HG02763 (cell line): ENCODE data around the gene FNIP1.
"Not testable (repeated sequence)": the region's sequence is repeated elsewhere in the genome, so short reads cannot be mapped to it uniquely, and the experiment has no call there.

Experiments used
- ATAC-seq: cut with Tn5 transposase; IDR thresholded peaks from one replicate; pipeline ENCODE4 v1.9.1; 2021; ENCODE audit warnings: mild to moderate bottlenecking, moderate library complexity; ENCODE audit not compliant: unreplicated experiment

Gene FNIP1

GRCh38 chr5:131693894-131694293 lies 102.9 kb downstream of the FNIP1 start:
- no peak for ATAC-seq

GRCh38 chr5:131685516-131686171 lies 111.2 kb downstream of the FNIP1 start:
- ATAC-seq = no peak

- no peak for ATAC-seq
These were observed 112.2 kb downstream of the FNIP1 start for GRCh38 chr5:131684595-131684994.

DNA sequence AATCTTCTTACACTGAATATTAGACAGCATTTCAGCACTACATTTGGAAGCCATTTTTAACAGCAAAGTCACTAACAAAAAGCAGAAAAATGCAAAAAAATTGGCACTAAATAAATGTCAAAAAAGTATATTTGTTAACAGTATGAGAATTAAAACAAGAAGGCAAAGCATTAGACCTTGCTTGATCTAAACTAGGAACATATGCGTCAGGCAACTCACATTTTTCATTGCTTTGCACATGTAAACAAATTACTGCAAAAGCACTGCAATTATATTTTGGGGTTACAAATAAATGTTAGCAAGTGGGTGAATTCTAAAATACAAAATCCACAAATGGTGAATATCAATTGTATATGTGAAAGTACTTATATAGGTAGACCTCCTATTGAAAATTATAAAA lies 112.8 kb downstream of the FNIP1 start:
- no peak for ATAC-seq

DNA sequence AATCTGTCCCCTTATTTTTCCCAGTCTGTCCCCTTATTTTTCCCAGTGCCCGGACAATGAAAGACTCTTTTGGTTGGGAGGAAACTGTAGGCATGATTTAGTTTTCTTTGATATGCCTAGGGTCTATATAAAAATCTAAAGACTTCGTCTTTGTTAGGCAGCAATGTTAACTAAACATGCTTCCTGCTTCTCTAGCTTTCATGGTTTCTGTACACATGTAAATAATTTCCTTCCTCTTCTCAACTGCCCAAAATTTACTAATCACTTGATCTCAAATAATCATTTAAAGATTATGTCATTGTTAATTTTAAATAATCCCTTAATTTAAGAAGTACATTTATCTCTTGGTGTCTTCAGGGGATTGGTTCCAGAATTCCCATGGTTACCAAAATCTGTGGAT lies 114.0 kb downstream of the FNIP1 start:
- ATAC-seq = no peak

GRCh38 chr5:131682175-131682574 lies 114.6 kb downstream of the FNIP1 start:
- no peak for ATAC-seq

DNA sequence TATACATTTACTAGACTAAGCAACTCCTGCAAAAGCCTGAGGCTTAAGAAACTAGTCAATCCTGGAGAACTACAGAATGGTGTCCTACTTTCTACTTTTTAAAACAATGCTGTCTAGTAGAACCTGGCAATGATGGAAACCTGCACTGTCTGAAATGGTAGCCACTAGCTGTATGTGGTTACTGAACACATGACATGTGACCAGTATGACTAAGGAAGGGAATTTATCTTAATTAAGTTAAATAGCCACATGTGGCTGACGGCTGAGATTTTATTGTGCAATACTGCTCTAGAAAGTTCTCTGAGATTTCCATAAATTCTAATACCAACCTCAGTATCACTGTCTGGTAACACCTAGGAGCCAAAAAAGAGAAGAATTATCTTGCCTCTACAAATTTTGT lies 116.9 kb downstream of the FNIP1 start:
- no peak for ATAC-seq

GRCh38 chr5:131678273-131678672 lies 118.5 kb downstream of the FNIP1 start:
- ATAC-seq = not testable (repeated sequence)

- no peak for ATAC-seq
These were observed 119.7 kb downstream of the FNIP1 start for GRCh38 chr5:131677115-131677514.

- ATAC-seq = no peak
These were observed 124.0 kb downstream of the FNIP1 start for GRCh38 chr5:131672776-131673175.

DNA sequence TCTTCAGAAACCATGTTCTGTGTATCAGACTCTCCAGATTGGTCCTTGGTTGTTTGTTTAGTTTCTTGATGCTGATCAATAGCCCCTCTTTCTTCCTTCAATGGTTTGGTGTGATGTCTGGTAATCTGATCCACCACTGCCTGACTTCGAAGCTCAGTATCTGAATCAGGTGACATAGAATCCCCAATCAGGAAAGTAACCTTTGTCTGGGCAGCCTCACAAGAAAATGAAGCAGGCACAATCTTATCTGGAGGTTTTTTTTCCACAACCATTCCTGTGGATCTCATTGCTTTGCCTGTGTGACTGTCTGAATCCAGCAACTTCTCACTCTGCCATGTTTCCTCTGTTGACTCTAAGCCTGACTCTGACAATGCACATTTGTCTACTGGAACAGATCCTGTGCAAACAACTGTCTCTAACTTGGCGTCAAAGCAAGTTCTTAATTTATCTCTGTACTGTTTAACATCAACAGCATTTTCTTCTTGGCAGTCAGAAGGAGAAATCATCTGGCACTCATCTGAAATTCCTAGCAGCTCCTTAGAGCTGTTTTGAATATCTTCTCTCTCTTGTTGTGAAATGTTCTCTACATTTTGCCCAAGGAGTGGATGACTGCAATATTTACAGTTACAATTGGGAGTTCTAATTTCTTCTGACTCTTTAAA lies 124.7 kb downstream of the FNIP1 start:
- no peak for ATAC-seq

- ATAC-seq = no peak
These were observed 125.4 kb downstream of the FNIP1 start for GRCh38 chr5:131671409-131671808.

GRCh38 chr5:131664929-131665328 lies 131.9 kb downstream of the FNIP1 start:
- no peak for ATAC-seq

DNA sequence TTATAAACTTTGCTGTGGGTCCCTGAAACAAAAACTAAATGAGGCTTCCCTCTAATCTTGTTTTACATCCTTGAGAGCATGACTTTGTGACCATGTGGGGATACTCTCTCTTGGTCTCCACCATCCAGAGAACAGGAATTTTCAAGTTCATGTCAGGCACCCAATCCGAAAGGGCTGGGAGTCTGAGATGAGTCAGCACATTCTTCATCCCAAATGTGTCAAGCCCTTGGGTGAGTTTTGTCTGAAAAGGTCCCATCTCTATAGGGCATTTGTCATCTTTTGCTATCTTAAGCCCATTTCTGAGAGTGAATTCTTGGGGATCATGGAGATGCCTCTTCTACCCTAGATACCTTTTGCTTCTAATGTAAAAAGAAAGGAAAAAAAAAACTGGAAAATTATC lies 134.9 kb downstream of the FNIP1 start:
- no peak for ATAC-seq

GRCh38 chr5:131659841-131660240 lies 137.0 kb downstream of the FNIP1 start:
- no peak for ATAC-seq

DNA sequence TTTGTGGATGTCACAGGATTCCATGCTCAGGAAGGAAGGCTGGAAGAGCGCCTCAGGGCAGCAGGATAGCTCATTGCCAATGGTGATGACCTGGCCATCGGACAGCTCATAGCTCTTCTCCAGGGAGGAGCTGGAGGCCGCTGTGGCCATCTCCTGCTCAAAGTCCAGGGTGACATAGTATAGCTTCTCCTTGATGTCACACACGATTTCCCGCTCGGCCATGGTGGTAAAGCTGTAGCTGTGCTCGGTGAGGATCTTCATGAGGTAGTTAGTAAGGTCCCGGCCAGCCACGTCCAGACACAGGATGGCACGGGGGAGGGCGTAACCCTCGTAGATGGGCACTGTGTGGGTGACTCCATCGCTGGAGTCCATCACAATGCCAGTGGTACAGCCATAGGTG lies 137.5 kb downstream of the FNIP1 start:
- ATAC-seq = no peak

GRCh38 chr5:131654776-131655175 lies 142.0 kb downstream of the FNIP1 start:
- ATAC-seq = no peak

GRCh38 chr5:131654309-131654708 lies 142.5 kb downstream of the FNIP1 start:
- no peak for ATAC-seq

DNA sequence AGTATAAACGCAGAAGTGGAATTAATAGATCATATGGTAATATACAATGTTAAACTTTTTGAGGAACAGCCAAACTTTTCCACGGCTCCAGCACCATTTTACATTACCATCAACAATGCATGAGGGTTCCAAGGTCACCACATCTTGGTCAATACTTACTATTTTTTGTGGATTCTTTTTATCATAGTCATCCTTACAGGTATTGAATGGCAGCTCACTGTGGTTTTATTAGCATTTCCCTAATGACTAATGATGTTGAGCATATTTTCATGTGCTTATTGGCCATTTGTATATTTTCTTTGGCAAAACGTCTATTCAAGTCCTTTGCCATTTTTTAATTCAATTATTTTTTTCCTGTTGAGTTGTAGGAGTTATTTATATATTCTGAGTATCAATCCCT lies 147.7 kb downstream of the FNIP1 start:
- ATAC-seq = no peak

- peak; percentile 61 for ATAC-seq
These were observed 149.6 kb downstream of the FNIP1 start for GRCh38 chr5:131647048-131647769.

DNA sequence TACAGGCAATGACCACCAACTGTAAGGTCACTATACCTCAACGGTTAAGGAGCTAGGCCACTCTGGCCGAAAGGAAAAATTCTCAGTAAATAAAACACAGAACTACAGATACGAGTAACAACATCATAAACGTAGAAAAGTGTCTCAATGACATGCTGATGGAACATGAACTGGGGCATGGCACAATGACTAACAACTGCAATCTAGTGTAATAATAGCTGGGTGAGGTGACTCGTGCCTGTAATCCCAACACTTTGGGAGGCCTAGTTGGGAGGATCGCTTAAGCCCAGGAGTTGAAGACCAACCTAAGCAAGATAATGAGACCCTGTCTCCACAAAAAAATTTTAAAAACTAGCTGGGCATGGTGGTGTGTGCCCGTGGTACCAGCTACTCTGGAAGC lies 152.0 kb downstream of the FNIP1 start:
- no peak for ATAC-seq

DNA sequence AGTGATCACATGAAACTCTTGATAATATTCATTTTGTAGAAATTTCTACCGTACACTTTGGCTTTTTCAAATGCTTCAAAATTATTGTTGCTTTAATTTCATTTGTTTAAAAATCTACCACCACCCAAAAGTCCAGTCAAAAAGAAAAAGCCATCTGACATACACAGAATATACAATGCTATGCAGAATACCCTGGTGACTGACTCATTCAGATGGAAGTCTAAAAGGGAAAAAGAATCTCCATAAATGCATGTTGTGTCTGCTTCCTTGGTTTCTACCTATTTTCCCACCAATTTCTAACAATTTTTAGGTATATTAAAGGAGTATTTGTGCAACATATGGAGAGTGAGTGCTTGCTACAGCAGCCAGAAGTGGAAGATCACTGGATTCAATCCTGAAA lies 152.4 kb downstream of the FNIP1 start:
- ATAC-seq = no peak
